Skeletal muscle satellite cell (primary cell): Measurements from ENCODE around the gene LBH.

Source experiments
- H3K27me3 ChIP-seq: 2 replicates; pipeline ENCODE4 v1.7.0; 2013; ENCODE audit warnings: low read length; ENCODE audit not compliant: control insufficient read depth, insufficient read depth
- H3K36me3 ChIP-seq: 2 replicates; pipeline ENCODE4 v1.7.0; 2013; ENCODE audit warnings: mild to moderate bottlenecking, control low read depth, low read length; ENCODE audit not compliant: insufficient read depth
- H3K4me1 ChIP-seq: 2 replicates; pipeline ENCODE4 v1.7.0; 2013; ENCODE audit warnings: low read length; ENCODE audit not compliant: control insufficient read depth, insufficient read depth
- H3K4me2 ChIP-seq: 2 replicates; pipeline ENCODE4 v1.7.0; 2013; ENCODE audit warnings: mild to moderate bottlenecking, low read length
- H3K4me3 ChIP-seq: 2 replicates; pipeline ENCODE4 v1.7.0; 2013; ENCODE audit warnings: low read length
- H3K9ac ChIP-seq: 2 replicates; pipeline ENCODE4 v1.7.0; 2013; ENCODE audit warnings: mild to moderate bottlenecking, low read depth, low read length, moderate library complexity
- H3K9me3 ChIP-seq: replicated peaks from 2 replicates; pipeline ENCODE4 v1.7.0; 2013; ENCODE audit warnings: mild to moderate bottlenecking, control low read depth, low read length

The LBH gene

DNA sequence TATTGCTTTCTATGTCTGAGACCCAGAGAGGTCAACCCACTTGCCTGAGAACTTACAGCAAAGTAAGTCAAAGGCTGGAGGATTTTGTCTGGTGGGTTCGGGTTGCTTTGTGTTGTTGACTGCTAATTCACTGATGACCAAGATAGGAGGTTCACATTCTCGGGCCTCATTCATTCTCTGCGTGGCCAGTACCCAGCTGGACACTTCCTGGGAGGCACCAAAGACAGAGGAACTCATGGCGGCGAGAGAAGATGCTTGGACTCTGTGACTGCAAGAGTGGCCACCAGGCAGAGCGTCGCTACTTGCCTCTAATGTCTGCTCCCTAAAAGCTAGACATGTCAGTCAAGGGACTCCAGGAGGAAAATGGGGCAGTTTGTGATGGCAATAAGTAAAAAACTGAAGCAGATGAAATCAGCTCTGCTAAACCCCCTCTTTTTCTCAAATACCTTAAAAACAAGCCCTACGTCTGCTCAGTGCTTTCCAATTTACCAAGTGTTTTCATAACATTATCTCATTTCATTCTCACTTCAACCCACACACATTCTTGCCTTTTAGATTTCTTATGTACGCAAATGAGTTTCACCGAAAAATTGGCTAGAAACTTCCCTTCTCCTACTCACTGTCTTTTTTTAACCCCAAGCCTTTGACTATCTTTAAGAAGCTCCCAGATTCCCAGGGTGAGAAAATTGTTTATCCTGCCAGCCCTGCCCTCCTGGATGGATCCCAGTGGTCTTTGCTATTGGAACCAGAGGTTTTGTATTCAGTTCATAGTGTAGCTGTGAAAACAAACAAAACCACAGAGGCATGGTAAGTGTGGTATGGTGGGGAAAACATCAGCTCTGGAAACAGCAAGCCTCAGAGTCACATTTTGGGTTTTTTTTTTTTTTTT lies 4.9 kb upstream of the LBH start:
- Histone ChIP-seq H3K27me3 (no peaks in the 10 kb centered on the region), H3K4me1 (peaks cover 22% of the 10 kb centered on the region), H3K36me3 (no peaks in the 10 kb centered on the region), H3K4me2 (peak overlapping the region; percentile 21), H3K9ac (no peak overlapping the region), H3K4me3 (no peak overlapping the region), H3K9me3 (no peaks in the 10 kb centered on the region)

DNA sequence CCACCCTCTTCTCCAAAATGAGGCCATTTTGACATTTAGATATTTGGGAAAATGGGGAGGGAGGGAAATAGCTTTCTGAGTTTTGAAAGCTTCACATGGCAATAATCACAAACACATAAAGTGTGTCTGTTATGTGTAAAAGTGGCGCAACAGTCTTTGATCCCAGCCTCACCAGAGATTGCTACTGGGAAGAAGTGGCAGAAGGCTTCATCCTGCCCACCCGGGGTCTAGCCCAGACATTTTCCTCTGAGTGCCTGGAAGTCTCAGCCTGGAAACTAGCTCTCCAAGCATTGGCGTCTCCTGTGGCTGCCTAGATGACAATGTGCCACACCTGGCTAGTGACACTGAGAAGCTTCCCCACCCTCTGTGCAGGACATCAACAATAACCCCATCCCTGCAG lies 1.7 kb upstream of the LBH start:
- H3K4me3 ChIP-seq, result no peak overlapping the region
- no peaks in the 10 kb centered on the region for H3K36me3 ChIP-seq
- no peaks in the 10 kb centered on the region for H3K9me3 ChIP-seq
- H3K27me3 ChIP-seq, result no peaks in the 10 kb centered on the region
- peaks cover 41% of the 10 kb centered on the region for H3K4me1 ChIP-seq
- H3K9ac ChIP-seq, result no peak overlapping the region
- H3K4me2 ChIP-seq, result no peak overlapping the region

DNA sequence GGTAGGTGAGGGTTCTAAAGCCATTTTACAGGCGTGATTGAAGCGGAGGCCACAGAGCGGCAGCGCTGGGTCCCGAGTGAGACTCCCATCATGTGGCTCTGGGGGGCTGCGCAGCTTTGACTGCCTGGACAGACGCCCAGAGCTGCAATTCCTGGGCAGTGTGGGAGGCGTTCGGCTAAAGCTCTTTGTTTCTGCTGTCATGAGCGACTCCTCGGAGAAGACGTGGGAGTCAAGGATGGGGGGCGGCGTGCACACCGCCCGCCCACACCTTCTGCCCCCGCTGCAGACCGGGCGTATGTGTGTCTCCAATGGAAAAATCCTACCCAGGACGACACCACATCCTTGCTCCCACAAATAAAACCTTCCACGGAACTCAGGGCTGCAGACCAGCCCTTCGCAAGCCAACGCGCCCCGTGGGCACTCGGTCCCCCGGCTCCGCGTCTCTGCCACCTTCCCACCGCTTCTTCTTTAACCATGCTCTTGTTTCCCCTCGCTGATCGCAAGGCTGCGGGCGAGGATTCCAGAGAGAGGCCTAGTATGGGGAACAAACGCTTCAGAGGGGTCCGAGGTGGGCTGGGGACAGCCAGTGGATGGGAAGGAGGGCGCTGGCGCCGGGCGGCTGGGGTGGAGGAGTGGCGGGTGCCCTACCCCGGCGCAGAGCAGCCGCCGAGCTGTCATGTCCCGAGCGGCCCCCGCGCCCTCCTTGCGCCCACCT lies 680 bp upstream of the LBH start:
- H3K9ac ChIP-seq, result peak overlapping the region; percentile 74
- no peaks in the 10 kb centered on the region for H3K9me3 ChIP-seq

DNA sequence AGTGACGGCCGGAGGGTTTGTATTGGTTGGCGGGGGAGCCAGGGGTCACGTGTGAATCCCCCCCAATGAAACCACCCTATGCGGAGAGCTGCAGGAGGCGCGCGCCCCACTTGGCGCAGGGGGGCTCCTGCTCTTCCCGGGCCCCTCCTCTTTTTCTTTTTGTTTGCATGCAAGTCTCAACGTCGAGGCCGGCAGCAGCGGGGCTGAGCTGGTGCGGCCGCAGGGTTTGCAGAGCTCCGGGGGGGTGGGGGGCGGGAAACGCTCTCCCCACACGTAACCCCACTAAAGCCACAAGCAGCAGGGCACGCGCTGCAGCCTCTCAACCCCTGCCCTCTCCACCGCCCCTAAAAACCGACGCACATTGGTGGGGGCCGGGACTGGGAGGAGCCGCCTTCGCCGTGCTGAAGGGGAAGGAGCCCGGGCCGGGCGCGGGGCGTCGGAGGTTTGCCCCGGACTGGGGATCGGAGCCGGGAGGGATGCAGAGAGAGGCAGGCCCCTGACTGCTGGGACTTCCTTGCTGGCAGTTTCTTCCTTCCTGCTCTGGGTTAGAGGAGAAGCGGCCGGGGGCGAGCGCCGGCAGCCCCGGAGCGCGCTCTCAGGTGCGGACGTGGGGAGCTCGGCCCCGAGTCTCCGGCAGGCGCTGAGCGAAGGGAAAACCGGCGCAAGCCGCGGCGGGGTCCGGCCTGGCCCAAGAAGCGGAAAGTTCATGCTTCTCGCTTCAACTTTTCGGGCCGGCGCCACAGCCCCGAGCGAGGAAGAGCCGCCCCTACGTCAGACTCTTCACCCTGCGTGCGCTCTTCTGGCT lies 864 bp downstream of the LBH start:
- peak overlapping the region; percentile 82 for H3K4me2 ChIP-seq
- peaks cover 10% of the 10 kb centered on the region for H3K36me3 ChIP-seq
- H3K9me3 ChIP-seq, result no peaks in the 10 kb centered on the region
- H3K27me3 ChIP-seq, result no peaks in the 10 kb centered on the region
- H3K9ac ChIP-seq, result peak overlapping the region; percentile 74
- peaks cover 35% of the 10 kb centered on the region for H3K4me1 ChIP-seq
- peak overlapping the region; percentile 89 for H3K4me3 ChIP-seq

More for the DNA sequence above, 680 bp upstream of the LBH start:
- Histone ChIP-seq H3K27me3 (no peaks in the 10 kb centered on the region), H3K4me1 (peaks cover 45% of the 10 kb centered on the region), H3K4me3 (peak overlapping the region; percentile 89), H3K36me3 (no peaks in the 10 kb centered on the region), H3K4me2 (peak overlapping the region; percentile 82)

DNA sequence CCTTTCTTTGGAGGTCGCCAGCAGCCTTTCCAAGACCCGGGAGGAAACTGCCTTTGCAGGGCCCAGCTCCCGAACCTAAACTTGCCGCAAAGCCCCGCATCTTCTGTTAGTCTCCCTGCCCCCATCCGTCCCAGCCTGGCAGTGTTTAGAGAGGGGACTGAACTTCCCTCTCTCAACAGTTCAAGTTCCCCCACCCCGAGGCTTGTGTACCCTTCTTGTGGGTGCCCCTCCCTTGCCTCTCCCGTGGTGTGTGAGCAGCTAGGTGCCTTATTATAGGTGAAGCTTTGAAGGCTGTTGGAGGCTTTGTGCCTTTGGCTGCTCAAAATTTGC lies 1.4 kb downstream of the LBH start:
- Histone ChIP-seq H3K27me3 (no peaks in the 10 kb centered on the region), H3K36me3 (peaks cover 10% of the 10 kb centered on the region), H3K9me3 (no peaks in the 10 kb centered on the region), H3K4me2 (peak overlapping the region; percentile 82), H3K9ac (peak overlapping the region; percentile 74), H3K4me3 (peak overlapping the region; percentile 89), H3K4me1 (peaks cover 35% of the 10 kb centered on the region)

DNA sequence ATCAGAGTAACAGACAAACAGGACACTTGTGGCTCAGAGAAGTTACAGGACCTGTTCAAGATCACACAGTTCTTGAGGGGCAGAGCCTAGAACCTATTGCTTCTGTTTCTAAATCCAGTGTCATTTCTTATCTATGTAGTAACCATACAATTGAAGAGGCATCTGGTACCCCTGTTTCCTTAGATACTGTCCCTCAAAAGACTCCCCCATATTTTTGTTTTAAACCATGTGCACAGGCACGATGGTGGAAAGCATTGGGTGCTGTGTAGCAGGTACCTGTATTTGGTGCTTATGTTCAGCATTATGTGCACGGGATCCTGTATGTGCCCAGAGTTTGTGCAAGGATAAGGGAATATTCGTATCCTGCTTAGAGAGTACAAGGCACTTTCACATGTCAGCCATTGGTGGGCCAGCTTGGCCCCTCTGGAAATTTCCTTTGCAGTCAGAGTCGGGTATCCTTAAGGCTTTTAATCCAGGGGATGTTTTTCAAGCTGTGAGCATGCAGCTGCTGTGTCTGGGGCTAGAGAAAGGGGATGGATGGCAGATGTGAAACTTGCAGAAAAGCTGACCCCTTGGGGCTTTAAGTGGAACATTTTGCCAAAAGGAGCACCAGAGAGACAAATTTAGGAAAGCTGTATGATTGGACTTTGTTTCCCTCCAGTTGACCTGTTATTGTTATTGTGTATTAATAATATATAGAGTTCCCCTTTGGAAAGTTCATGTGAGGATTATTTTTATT lies 2.1 kb downstream of the LBH start:
- H3K4me2 ChIP-seq, result peak overlapping the region; percentile 82
- H3K27me3 ChIP-seq, result no peaks in the 10 kb centered on the region
- peaks cover 35% of the 10 kb centered on the region for H3K4me1 ChIP-seq
- no peaks in the 10 kb centered on the region for H3K9me3 ChIP-seq
- H3K4me3 ChIP-seq, result peak overlapping the region; percentile 89
- H3K36me3 ChIP-seq, result peaks cover 10% of the 10 kb centered on the region
- peak overlapping the region; percentile 74 for H3K9ac ChIP-seq

DNA sequence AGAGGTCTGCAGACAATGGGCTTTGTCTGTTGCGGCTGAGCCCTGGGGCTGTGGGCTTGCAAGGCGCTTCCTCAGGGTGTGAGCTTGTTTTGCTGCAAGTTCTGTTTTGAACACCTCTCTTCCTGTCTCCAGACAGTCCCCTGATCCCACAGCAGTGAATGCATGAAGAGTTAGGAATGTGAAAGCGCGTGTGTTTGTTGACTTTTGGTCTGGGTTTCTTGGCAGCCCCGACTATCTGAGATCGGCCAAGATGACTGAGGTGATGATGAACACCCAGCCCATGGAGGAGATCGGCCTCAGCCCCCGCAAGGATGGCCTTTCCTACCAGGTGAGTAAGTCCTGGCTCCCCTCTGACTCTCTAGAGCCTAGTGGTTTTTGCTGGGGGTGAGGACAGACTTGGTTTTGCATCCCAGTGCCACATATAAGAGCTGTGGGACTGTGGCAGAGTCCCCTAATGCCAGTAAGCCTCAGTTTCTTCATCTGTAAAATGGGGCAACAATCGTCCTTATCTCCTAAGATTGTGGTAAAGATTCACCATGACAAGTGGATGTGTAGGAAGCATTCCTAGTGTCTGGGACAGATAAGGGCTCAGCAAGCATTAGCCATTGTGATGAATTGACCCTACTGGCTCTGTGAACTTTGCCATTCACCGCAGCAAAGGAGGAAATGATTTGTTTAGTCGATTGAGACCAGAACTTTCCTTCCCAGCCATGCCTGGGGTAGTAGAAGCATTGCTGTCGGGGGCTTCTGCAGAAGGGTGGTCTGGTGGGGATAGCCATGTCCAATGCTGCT lies 3.0 kb downstream of the LBH start:
- H3K4me3 ChIP-seq, result peak overlapping the region; percentile 89
- H3K9ac ChIP-seq, result peak overlapping the region; percentile 74
- peak overlapping the region; percentile 82 for H3K4me2 ChIP-seq
- H3K36me3 ChIP-seq, result peaks cover 10% of the 10 kb centered on the region
- H3K4me1 ChIP-seq, result peaks cover 37% of the 10 kb centered on the region
- no peaks in the 10 kb centered on the region for H3K27me3 ChIP-seq
- H3K9me3 ChIP-seq, result no peaks in the 10 kb centered on the region

DNA sequence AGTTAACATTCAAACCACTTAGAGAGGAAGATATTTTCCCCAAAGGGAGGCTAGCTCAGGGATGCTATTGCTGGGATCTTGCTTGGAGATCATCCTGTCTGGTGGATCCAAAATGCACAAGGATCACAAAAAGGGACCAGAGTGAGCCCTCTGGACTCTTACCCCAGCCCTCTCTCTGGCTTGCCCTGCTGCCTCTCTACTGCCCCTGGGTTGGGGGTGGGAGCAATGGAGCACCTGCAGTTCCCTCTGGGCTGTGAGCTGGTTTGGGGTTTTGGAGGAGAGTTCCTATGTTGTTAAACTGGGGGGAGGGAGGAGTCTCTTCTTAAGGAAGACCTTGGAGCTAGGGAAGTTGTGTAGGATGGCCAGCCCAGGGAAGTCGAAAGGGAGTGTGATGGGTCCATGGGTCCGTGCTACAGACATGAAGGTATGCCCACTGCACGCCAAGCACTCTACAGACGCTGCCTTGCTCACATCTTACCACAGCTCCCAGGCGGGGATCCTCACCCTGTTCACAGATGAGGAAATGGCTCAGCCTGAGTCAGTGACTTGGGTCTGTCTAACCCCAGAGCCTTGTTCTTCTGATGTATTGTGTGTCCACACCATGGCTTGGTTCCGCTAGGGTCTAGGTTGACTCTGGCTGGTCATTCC lies 3.8 kb downstream of the LBH start:
- Histone ChIP-seq H3K4me2 (no peak overlapping the region), H3K9ac (no peak overlapping the region), H3K36me3 (peaks cover 10% of the 10 kb centered on the region), H3K27me3 (no peaks in the 10 kb centered on the region), H3K4me3 (no peak overlapping the region), H3K9me3 (no peaks in the 10 kb centered on the region), H3K4me1 (peaks cover 37% of the 10 kb centered on the region)

DNA sequence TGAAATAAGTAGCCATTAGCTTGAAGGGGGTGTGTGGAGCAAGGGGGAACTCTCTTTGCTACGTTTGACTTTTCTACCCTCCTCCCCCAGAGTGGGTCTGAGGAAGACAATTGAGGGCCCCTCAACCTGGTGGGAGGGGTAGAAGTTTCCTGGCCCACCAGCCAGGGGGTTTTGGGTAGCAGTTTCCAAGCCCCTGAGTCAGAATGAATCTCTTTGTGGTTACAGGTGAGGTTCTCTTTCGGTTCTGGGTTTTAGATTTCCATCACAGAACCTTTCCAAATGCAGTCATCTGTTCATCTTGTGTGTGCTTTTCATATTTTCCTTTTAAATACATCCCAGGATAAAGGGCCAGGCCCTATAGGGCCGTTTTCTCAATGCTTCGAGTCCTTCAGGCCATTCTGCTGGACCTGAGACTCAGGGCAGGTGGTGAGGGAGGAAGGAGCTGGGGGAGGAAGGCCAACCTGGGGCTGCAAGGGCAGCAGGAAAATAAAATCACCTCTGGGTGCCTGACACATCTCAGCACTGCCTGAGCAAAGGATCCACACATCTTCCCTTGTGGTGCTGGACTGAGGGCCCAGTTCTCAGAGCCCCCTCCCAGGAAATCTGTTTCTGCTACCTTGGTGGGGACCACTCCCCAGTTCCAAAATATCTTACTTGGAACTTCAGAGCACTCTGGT lies 4.7 kb downstream of the LBH start:
- Histone ChIP-seq H3K4me3 (no peak overlapping the region), H3K9me3 (no peaks in the 10 kb centered on the region), H3K4me2 (no peak overlapping the region), H3K9ac (no peak overlapping the region), H3K27me3 (no peaks in the 10 kb centered on the region), H3K36me3 (peaks cover 10% of the 10 kb centered on the region), H3K4me1 (peaks cover 31% of the 10 kb centered on the region)
